OCI-LY7 (cell line): ENCODE measurements around the gene SCRN2. TPM values are rescaled to one million over a fixed set of nuclear protein-coding genes. Genes with fewer than 3 reads are reported as not detected.

Source experiments
- BruUV-seq: library from RNA; stranded (reverse); fragments of 400-500 nt; replicated peaks from 2 replicates; lab custom pipeline; 2021; lab: Mats Ljungman, UMichigan
- CTCF ChIA-PET: fragments of 300-600 bp; sonication (Branson Sonifier 250); formaldehyde crosslinking; loops from one replicate; lab custom pipeline; 2022; ENCODE audit warnings: antibody characterized with exemption; ENCODE audit not compliant: unreplicated experiment; lab: Charles Lee
- POLR2A ChIA-PET: fragments of 300-600 bp; sonication (Branson Sonifier 250); formaldehyde crosslinking; loops from one replicate; lab custom pipeline; 2022; ENCODE audit warnings: antibody characterized with exemption; lab: Charles Lee
- DNase-seq: peaks from one replicate; pipeline ENCODE4 v3.0.0-alpha.2; 2015; ENCODE audit warnings: low spot score
- H2AFZ ChIP-seq: fragments of 200-600 bp; sonication (generic), shearing (Covaris generic); 2 replicates; pipeline ENCODE4 v1.6.1; 2014; ENCODE audit warnings: mild to moderate bottlenecking, antibody characterized with exemption, low read length, moderate library complexity
- H3K27ac ChIP-seq: fragments of 200-600 bp; sonication (generic); 2 replicates; pipeline ENCODE4 v1.5.1; 2014; ENCODE audit warnings: mixed run types, low read depth, mild to moderate bottlenecking, moderate library complexity, low read length, inconsistent platforms; ENCODE audit not compliant: poor library complexity, severe bottlenecking
- H3K36me3 ChIP-seq: fragments of 200-600 bp; sonication (generic); 2 replicates; pipeline ENCODE4 v1.6.1; 2014; ENCODE audit warnings: mild to moderate bottlenecking, antibody characterized with exemption, low read length, moderate library complexity, mixed read lengths; ENCODE audit not compliant: insufficient read depth
- H3K4me1 ChIP-seq: fragments of 200-600 bp; sonication (generic); 2 replicates; pipeline ENCODE4 v1.5.1; 2014; ENCODE audit warnings: mild to moderate bottlenecking, low read length; ENCODE audit not compliant: insufficient read depth, poor library complexity, severe bottlenecking
- H3K4me2 ChIP-seq: fragments of 200-600 bp; sonication (generic); 2 replicates; pipeline ENCODE4 v1.6.1; 2014; ENCODE audit warnings: mild to moderate bottlenecking, low read length
- H3K4me3 ChIP-seq: fragments of 200-600 bp; sonication (generic); 2 replicates; pipeline ENCODE4 v1.5.1; 2014; ENCODE audit warnings: mild to moderate bottlenecking, low read depth, low read length; ENCODE audit not compliant: poor library complexity, severe bottlenecking
- H3K79me2 ChIP-seq: fragments of 200-600 bp; sonication (generic); 2 replicates; pipeline ENCODE4 v1.6.1; 2016; ENCODE audit warnings: low read depth, mild to moderate bottlenecking, low read length, moderate library complexity, mixed read lengths; ENCODE audit not compliant: insufficient read depth
- H3K9me2 ChIP-seq: fragments of 200-600 bp; sonication (generic); 2 replicates; pipeline ENCODE4 v1.6.1; 2016; ENCODE audit warnings: mild to moderate bottlenecking, low read length, mixed read lengths; ENCODE audit not compliant: insufficient read depth
- H3K9me3 ChIP-seq: fragments of 200-600 bp; sonication (generic); 2 replicates; pipeline ENCODE4 v1.6.1; 2014; ENCODE audit warnings: mild to moderate bottlenecking, mixed run types, low read length, mixed read lengths
- H4K20me1 ChIP-seq: fragments of 200-600 bp; sonication (generic); 2 replicates; pipeline ENCODE4 v1.6.1; 2014; ENCODE audit warnings: mild to moderate bottlenecking, antibody characterized with exemption, low read length, moderate library complexity, mixed read lengths; ENCODE audit not compliant: insufficient read depth
- CTCF ChIP-seq: fragments of 200-600 bp; sonication (generic); conservative IDR thresholded peaks from 2 replicates; pipeline ENCODE4 v1.5.1; 2014; ENCODE audit warnings: mild to moderate bottlenecking, antibody characterized with exemption, low read length, moderate library complexity, mixed read lengths
- EZH2phosphoT487 ChIP-seq: fragments of 200-600 bp; sonication (generic); IDR thresholded peaks from 2 replicates; pipeline ENCODE4 v1.6.1; 2018; ENCODE audit warnings: low read depth, borderline replicate concordance, mild to moderate bottlenecking, mixed run types, antibody characterized with exemption, low read length, moderate library complexity, mixed read lengths
- intact Hi-C: fragments of 100-400 bp; cut with micrococcal nuclease; formaldehyde crosslinking; loops from one replicate; pipeline ENCODE4 v1.10.0; 2022; ENCODE audit not compliant: unreplicated experiment
- total RNA-seq, 2 experiments: library from RNA; depleted of rRNA in 1 of 2; stranded (reverse); fragments of >200 nt in 1 of 2; shearing (Covaris generic) in 1 of 2; gene quantifications; 2 replicates each; pipeline ENCODE4 v1.2.3, GENCODE V29; 2014 to 2022

The SCRN2 gene
- total RNA-seq, 2 experiments from 2014 or later = 37.3 to 42.9 TPM

- Histone ChIP-seq H3K27ac (no peak overlapping the region), H3K79me2 (no peaks in the 10 kb centered on the region), H4K20me1 (no peaks in the 10 kb centered on the region), H3K4me3 (no peak overlapping the region), H3K9me2 (no peaks in the 10 kb centered on the region), H3K4me2 (no peak overlapping the region), H3K9me3 (no peaks in the 10 kb centered on the region), H2AFZ (no peak overlapping the region), H3K36me3 (peaks cover 4% of the 10 kb centered on the region; the same call in 1 of the 2 replicates), H3K4me1 (no peaks in the 10 kb centered on the region)
- intact Hi-C loops = no loop called here
- BruUV-seq = no TSS peak
- TF ChIP-seq EZH2phosphoT487 (no peak), CTCF (no peak)
- no peak for DNase-seq
- ChIA-PET CTCF (no interaction called here), POLR2A (interaction anchor here (0.6 kb wide), 1 partner anchor 1030 kb away, joined by 3 read pairs; no protein-coding TSS in a partner anchor)
Measured at GRCh38 chr17:47803751-47804150, 37.3 kb downstream of the SCRN2 start.

GRCh38 chr17:47803201-47803600, 37.9 kb downstream of the SCRN2 start:
- H2AFZ ChIP-seq = no peak overlapping the region
- POLR2A ChIA-PET = no interaction called here
- no peak for DNase-seq
- intact Hi-C loops = no loop called here
- no peaks in the 10 kb centered on the region for H4K20me1 ChIP-seq
- BruUV-seq = no TSS peak
- no peaks in the 10 kb centered on the region for H3K4me1 ChIP-seq
- no peak overlapping the region for H3K4me3 ChIP-seq
- H3K4me2 ChIP-seq = no peak overlapping the region
- CTCF ChIA-PET = no interaction called here
- H3K27ac ChIP-seq = no peak overlapping the region
- no peaks in the 10 kb centered on the region for H3K79me2 ChIP-seq
- peaks cover 4% of the 10 kb centered on the region; the same call in 1 of the 2 replicates for H3K36me3 ChIP-seq
- no peak for TF ChIP-seq EZH2phosphoT487
- TF ChIP-seq CTCF = no peak
- H3K9me3 ChIP-seq = no peaks in the 10 kb centered on the region
- H3K9me2 ChIP-seq = no peaks in the 10 kb centered on the region

GRCh38 chr17:47802341-47803022, 38.6 kb downstream of the SCRN2 start:
- Histone ChIP-seq H2AFZ (no peak overlapping the region), H3K4me3 (no peak overlapping the region), H3K36me3 (peaks cover 4% of the 10 kb centered on the region; the same call in 1 of the 2 replicates), H3K79me2 (no peaks in the 10 kb centered on the region), H3K9me3 (no peaks in the 10 kb centered on the region), H3K27ac (no peak overlapping the region), H3K9me2 (no peaks in the 10 kb centered on the region), H4K20me1 (no peaks in the 10 kb centered on the region), H3K4me1 (no peaks in the 10 kb centered on the region), H3K4me2 (no peak overlapping the region)
- ChIA-PET POLR2A (no interaction called here), CTCF (no interaction called here)
- BruUV-seq = no TSS peak
- TF ChIP-seq CTCF = peak; percentile 85
- TF ChIP-seq EZH2phosphoT487 = no peak
- peak; percentile 81 for DNase-seq
- intact Hi-C loops = loop anchor here (1.0 kb wide), 2 partner anchors 26 to 103 kb away; no protein-coding TSS in a partner anchor
